SK-N-DZ (cell line): ENCODE measurements around the gene FER1L5. TPM values are rescaled to one million over a fixed set of nuclear protein-coding genes. Genes with fewer than 3 reads are reported as not detected.

Experiments used
- DNase-seq: peaks from one replicate; pipeline ENCODE4 v3.0.0-alpha.2; 2015; ENCODE audit warnings: low spot score
- polyA plus RNA-seq, 2 experiments: library from polyadenylated mRNA; depleted of rRNA; stranded (reverse); fragments of >200 nt; gene quantifications; 2 replicates each; pipeline ENCODE4 v1.2.3, GENCODE V29; 2014

The FER1L5 gene
- polyA plus RNA-seq (2014; cell fraction: cytosol; rRNA removed), result 0.02 and 0.06 TPM in 2 replicates
- 0.59 and 0.73 TPM in 2 replicates for polyA plus RNA-seq (2014; cell fraction: nucleus; rRNA removed)

- peak; percentile 66 for DNase-seq
Observed at GRCh38 chr2:96642564-96643360, at the start of gene FER1L5. Gene FER1L5 (plus strand): TSS chr2:96642764. CDS start chr2:96642837, 73 bp downstream.

DNA sequence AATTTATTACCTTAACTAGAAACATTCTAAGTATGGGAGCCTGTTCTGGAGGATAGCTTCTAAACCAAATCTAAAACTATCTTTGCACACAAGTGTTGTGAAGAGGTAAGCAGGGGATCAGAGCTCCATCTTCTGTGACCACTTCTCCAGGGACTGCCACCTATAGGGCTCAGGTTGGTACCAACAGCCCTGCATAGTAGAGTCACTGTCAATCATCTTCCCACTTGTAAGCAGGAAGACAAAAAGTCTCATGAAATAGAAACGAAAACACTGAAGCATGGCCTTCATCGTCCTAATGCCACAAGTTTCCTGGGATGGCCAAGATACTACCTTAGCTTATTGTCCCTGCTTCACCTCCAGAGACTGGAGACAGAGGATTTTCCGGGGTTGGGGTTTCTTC is 48.3 kb upstream of the FER1L5 start:
- no peak for DNase-seq

- DNase-seq, result no peak
Observed at GRCh38 chr2:96594691-96595152, 47.8 kb upstream of the FER1L5 start.

GRCh38 chr2:96596596-96596995 is 46.0 kb upstream of the FER1L5 start:
- DNase-seq, result no peak

DNA sequence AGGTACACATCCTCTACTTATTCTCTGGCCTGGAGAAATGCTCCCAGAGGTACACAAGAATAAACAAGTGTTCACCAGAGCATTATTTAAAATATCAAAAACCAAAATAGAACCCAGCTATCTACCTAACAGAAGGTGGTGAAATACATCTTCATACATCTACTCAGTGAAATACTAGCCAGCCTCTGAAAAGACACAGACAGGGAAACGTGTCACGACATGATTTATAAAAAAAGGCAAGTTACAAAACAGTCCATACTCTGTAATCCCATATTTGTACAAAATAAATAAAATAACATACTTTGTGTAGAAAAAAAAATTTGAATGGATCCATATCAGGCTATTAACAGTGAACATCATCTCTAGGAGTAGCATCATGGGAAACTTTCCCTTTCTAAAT is 42.6 kb upstream of the FER1L5 start:
- no peak for DNase-seq

DNA sequence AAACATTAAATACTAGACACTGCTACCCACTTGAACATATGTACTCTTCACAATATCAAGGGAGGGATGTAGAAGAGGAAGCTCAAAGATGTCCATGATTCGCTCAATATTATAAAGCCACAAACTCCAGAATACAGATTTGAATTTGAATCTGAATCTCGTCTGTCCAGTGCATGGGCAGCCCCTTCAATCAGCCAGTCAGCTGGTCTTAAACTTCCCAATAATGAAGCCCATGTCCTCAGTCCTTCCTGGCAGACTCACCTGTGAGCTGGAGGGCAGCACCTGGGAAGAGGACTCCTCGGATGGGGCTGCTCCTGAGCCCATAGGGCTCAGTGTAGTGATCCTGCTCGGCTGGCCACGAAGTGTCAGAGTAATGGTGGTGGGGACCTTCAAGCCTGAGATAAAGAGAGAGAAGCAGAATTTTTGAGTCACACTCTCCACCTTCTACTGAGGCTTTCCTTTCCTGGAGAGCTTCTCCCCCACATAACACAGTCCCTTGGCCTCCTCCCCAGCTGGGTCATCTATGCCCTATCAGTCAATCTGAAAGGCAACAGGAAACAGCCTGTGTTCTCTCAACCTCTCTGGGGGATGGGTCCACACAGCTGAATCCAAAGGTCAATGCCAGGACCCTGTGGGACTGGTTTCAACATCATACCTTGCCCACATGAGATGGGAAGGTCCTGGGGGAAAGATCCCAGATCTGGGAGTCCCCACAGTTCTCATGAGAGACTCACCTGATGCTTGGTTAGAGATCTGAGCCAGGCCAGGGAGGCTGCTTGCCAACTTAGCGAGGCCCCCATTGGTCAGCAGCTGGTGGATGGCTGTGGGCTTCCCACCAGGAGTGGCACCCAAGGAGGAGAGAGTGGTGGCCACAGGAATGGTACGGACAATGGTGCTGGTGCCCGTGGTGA is 40.9 kb upstream of the FER1L5 start:
- DNase-seq, result no peak

GRCh38 chr2:96602330-96602823 is 40.2 kb upstream of the FER1L5 start:
- DNase-seq, result no peak

DNA sequence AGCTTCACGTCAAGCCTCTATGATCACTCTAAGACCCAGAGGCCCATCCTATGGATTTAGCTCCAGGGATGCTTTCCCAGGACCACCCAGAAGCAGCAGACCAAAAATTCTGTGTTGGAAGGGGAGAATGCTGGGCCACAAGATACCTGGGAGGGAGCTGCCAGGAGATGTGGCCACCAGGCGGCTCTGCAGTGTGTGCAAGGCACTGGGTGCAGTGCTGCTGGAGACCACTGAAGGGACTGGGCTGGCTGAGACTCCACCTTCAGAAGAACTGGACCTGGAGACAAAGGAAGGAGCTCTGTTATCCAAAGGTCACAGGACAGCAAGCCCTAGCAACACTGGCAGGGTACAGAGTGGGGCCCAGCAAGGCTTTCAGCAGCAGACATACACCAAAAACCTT is 38.5 kb upstream of the FER1L5 start:
- DNase-seq, result no peak

GRCh38 chr2:96608469-96609455 is 33.8 kb upstream of the FER1L5 start:
- DNase-seq, result no peak

- DNase-seq, result no peak
Observed at GRCh38 chr2:96616128-96616527, 26.4 kb upstream of the FER1L5 start.

GRCh38 chr2:96616535-96616934 is 26.0 kb upstream of the FER1L5 start:
- no peak for DNase-seq

GRCh38 chr2:96617012-96617411 is 25.6 kb upstream of the FER1L5 start:
- no peak for DNase-seq

DNA sequence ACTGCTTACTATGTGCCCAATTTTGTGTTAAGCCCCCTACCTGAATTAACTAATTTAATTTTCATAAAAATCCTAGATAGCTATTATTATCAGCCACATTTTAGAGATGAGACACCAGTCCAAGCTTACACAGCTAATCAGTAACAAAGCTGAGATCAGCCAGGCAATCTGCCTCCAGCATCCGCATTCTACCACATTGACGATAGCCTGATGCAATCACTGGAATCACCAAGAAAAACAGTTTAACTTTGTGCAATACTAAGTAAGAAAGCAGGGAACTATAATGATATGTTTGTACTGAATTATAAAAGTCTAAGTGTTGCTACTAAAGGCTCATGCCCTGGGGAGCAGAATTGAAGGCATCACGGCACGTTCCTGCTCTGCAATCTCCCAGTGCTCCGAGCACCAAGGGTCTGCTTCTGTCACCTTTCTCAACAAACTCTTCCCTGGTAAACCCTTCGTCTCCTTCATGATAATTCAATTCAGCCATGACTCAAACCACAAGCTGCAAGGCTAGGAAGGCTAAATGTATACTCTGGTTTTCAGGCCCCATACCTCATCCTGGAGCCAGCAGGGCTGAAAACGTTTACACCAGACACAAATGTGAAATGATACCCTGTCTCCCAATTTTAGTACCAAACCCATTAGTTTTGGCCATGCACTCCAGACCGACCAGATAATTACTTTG is 23.8 kb upstream of the FER1L5 start:
- DNase-seq, result no peak

DNA sequence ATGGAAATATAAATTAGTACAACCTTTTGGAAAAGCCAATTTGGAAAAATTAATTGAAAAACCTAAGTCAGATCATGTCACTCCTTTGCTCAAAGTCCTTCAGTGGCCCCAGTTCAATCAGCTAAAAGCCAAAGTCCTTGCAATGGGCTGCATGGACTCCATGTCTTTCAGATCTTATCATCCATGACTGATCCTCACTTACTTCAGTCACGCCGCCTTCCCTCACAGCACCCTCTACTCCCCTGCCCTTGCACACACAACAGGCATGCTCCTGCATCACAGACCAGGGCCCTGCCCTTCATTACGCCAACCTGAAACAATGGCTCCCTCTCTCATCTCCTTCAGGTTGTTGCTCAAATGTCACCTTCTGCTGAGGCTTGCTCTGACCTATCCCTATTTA is 20.0 kb upstream of the FER1L5 start:
- DNase-seq, result no peak

- no peak for DNase-seq
Observed at GRCh38 chr2:96623116-96623515, 19.4 kb upstream of the FER1L5 start.

DNA sequence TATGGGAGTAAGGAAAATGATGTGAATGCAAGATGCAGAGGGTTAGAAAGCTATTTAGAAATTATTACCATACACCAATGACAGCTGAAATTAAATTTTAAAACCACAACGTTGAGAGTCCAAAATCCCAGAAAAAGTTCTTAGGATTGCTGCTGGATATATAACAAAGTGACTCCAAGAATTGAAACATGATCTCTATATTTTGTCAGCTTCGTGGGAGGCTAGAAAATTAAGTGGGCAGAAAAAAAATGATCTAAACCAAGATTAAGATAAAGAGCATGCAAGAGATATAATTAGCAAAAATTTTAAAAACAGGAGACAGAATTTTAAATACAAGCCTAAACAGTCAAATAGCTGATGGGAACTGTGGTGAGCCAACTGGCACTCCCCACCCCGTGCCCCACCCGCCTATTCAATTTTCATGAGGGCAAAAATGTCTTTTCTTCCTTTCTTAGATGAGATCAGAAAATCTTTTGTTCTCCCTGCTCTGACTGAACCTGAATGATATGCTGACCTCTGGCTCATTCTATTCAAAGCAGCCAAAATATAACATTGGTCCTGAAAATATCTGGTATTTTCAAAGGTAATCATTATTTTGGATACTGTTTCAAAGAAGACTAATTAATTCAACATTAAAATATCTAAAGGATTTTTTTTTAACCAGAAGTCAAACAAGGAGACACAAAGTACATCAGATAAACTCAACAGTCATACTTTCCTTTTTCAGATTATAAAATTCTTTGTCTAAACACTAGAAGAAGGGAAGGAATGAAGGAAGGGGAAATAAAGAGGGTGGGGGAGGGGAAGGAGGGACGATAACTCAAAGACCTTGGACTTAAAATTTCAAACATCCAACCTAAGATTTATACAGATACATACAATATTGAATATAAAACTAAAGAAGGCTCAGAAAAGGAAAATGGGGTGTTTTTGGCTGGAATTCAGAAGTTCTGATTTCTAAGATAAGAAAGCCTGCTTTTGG is 16.7 kb upstream of the FER1L5 start:
- DNase-seq, result no peak

DNA sequence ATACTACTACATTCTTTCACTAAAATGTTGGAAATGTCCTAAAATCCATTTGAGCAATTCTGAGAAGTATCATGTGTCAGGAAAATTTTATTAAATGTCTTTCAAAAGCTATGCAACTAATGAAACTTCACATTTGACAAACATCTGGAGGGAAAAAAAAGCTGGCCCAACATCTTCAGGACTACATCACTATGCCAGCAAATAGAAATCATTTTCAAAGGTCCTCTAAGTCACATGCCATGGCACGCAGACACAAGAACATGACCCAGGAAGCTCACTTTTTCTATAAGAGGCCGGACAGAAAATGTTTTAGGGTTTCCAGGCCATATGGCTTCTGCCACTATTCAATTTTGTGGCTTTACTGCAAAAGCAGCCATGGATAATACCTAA is 16.0 kb upstream of the FER1L5 start:
- DNase-seq, result no peak

- no peak for DNase-seq
Observed at GRCh38 chr2:96631804-96632435, 10.6 kb upstream of the FER1L5 start.

DNA sequence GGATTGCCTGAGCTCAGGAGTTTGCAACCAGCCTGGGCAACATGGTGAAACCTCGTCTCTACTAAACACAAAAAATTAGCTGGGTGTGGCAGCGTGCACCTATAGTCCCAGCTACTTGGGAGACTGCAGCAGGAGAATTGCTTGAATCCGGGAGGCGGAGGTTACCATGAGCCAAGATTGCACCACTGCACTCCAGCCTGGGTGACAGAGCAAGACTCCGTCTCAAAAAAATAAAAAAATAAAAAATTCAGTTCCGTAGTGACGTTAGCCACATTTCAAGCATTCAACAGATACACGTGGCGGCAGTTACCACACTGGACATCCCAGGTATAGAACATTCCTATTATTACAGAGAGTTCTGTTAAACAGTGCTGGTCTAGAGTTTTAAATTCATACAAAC is 8.9 kb upstream of the FER1L5 start:
- no peak for DNase-seq
